DOHH2 (cell line): ENCODE measurements around the gene C11orf42.

ENCODE experiments used
- CTCF ChIP-seq: fragments of 200-600 bp; sonication (generic); IDR thresholded peaks from one replicate; pipeline ENCODE4 v1.5.1; 2014; ENCODE audit warnings: antibody characterized with exemption, mild to moderate bottlenecking, low read depth, low read length; ENCODE audit not compliant: poor library complexity, severe bottlenecking
- EZH2phosphoT487 ChIP-seq: fragments of 200-600 bp; sonication (generic); IDR thresholded peaks from 2 replicates; pipeline ENCODE4 v1.6.1; 2017; ENCODE audit warnings: borderline replicate concordance, mild to moderate bottlenecking, antibody characterized with exemption, low read length, moderate library complexity, mixed read lengths

GRCh38 chr11:6194065-6194581, 11.2 kb upstream of the C11orf42 start:
- TF ChIP-seq CTCF (no peak), EZH2phosphoT487 (no peak)
